HCT116 (cell line): Measurements from ENCODE around the gene AUTS2. TPM values are rescaled to one million over a fixed set of nuclear protein-coding genes. Genes with fewer than 3 reads are reported as not detected.

ENCODE experiments used
- ATAC-seq: fragments of 200-7000 bp; cut with Tn5 transposase; 2 replicates; pipeline ENCODE4 v1.9.1; 2020; ENCODE audit warnings: mild to moderate bottlenecking, moderate library complexity
- BruUV-seq: library from RNA; stranded (reverse); fragments of 400-500 nt; replicated peaks from 2 replicates; lab custom pipeline; 2021; lab: Mats Ljungman, UMichigan
- CTCF ChIA-PET: fragments of 300-600 bp; sonication (Branson Sonifier 250); formaldehyde crosslinking; loops from one replicate; lab custom pipeline; 2021; ENCODE audit warnings: antibody characterized with exemption; lab: Charles Lee
- POLR2A ChIA-PET: fragments of 300-600, 350-600 bp; sonication (Branson Sonifier 250); formaldehyde crosslinking; loops from one replicate; lab custom pipeline; 2021; ENCODE audit warnings: antibody characterized with exemption; lab: Charles Lee
- RAD21 ChIA-PET, 2 experiments: fragments of 300-600 bp; sonication (Branson Sonifier 250); formaldehyde crosslinking; loops; one replicate each; lab custom pipeline; 2023; ENCODE audit warnings: low total read pairs in 2 of 2; ENCODE audit not compliant: uncharacterized antibody in 2 of 2, unreplicated experiment in 2 of 2, low non-redundant PET in 1 of 2; lab: Charles Lee
- DNase-seq: peaks from one replicate; pipeline ENCODE4 v3.0.0-alpha.2; 2010; ENCODE audit warnings: low read depth, low spot score
- H2AFZ ChIP-seq: fragments of 200-600 bp; shearing (Covaris generic), sonication (generic); 2 replicates; pipeline ENCODE4 v1.6.1; 2017; ENCODE audit warnings: low read depth, mixed run types, mixed read lengths, antibody characterized with exemption, low read length; ENCODE audit not compliant: poor library complexity, severe bottlenecking
- H3K27ac ChIP-seq: 2 replicates; pipeline ENCODE4 v1.5.1; 2012; ENCODE audit warnings: low read depth, low read length
- H3K27me3 ChIP-seq: fragments of 200-600 bp; sonication (generic); 2 replicates; pipeline ENCODE4 v1.6.1; 2016; ENCODE audit warnings: mixed run types, low read length, mixed read lengths; ENCODE audit not compliant: insufficient read depth
- H3K36me3 ChIP-seq, 2 experiments: fragments of 200-500 bp in 1 of 2; fragments of 200-600 bp in 1 of 2; sonication (Bioruptor generic) in 1 of 2; sonication (generic) in 1 of 2; 2 replicates each; pipeline versions ENCODE4 v1.5.1 to v1.6.1; 2014 to 2016; ENCODE audit warnings: low read length in 2 of 2, inconsistent platforms in 1 of 2, mixed read lengths in 1 of 2, mixed run types in 1 of 2; ENCODE audit not compliant: insufficient read depth in 2 of 2, control insufficient read depth in 1 of 2
- H3K4me1 ChIP-seq, 2 experiments: fragments of 200-600 bp in 1 of 2; sonication (generic) in 1 of 2; 2 replicates each; pipeline versions ENCODE4 v1.5.1 to v1.6.1; 2012 to 2017; ENCODE audit warnings: low read length in 2 of 2, inconsistent platforms in 1 of 2, mild to moderate bottlenecking in 1 of 2, mixed read lengths in 1 of 2, mixed run types in 1 of 2, moderate library complexity in 1 of 2; ENCODE audit not compliant: insufficient read depth in 2 of 2, control insufficient read depth in 1 of 2
- H3K4me2 ChIP-seq: fragments of 200-600 bp; sonication (generic); 2 replicates; pipeline ENCODE4 v1.6.1; 2017; ENCODE audit warnings: mixed run types, low read length, mixed read lengths
- H3K4me3 ChIP-seq, 2 experiments: fragments of 200-600 bp in 1 of 2; sonication (generic) in 1 of 2; replicated peaks in 1 of 2; 2 replicates each; pipeline ENCODE4 v1.5.1; 2011 to 2016; ENCODE audit warnings: low read length in 2 of 2, control low read depth in 1 of 2, low read depth in 1 of 2, mild to moderate bottlenecking in 1 of 2, mixed read lengths in 1 of 2, mixed run types in 1 of 2
- H3K79me2 ChIP-seq: fragments of 200-600 bp; sonication (generic); 2 replicates; pipeline ENCODE4 v1.6.1; 2017; ENCODE audit warnings: mild to moderate bottlenecking, mixed run types, low read length, moderate library complexity, mixed read lengths; ENCODE audit not compliant: insufficient read depth
- H3K9ac ChIP-seq: fragments of 200-600 bp; sonication (generic); 2 replicates; pipeline ENCODE4 v1.6.1; 2016; ENCODE audit warnings: low read length, mixed read lengths
- H3K9me2 ChIP-seq: fragments of 200-600 bp; sonication (generic), shearing (Covaris generic); 2 replicates; pipeline ENCODE4 v1.6.1; 2017; ENCODE audit warnings: mixed run types, mild to moderate bottlenecking, moderate library complexity; ENCODE audit not compliant: insufficient read depth
- H3K9me3 ChIP-seq, 2 experiments: fragments of 200-500 bp in 1 of 2; fragments of 200-600 bp in 1 of 2; sonication (Bioruptor generic) in 1 of 2; sonication (generic) in 1 of 2; 2 replicates each; pipeline ENCODE4 v1.6.1; 2014 to 2017; ENCODE audit warnings: low read length in 2 of 2, mixed read lengths in 2 of 2, inconsistent platforms in 1 of 2, low read depth in 1 of 2, mild to moderate bottlenecking in 1 of 2, mixed run types in 1 of 2, moderate library complexity in 1 of 2; ENCODE audit not compliant: control insufficient read depth in 1 of 2, insufficient read depth in 1 of 2
- H4K20me1 ChIP-seq: fragments of 200-600 bp; sonication (generic), shearing (Covaris generic); 2 replicates; pipeline ENCODE4 v1.6.1; 2017; ENCODE audit warnings: mixed run types, mild to moderate bottlenecking, moderate library complexity; ENCODE audit not compliant: insufficient read depth
- CTCF ChIP-seq, 3 experiments: fragments of 200-600 bp in 1 of 3; sonication (generic) in 1 of 3; IDR thresholded peaks in 2 of 3; conservative IDR thresholded peaks in 1 of 3; 2 replicates each; pipeline ENCODE4 v1.5.1; 2012 to 2017; ENCODE audit warnings: low read depth in 2 of 3, low read length in 2 of 3, antibody characterized with exemption in 1 of 3, borderline replicate concordance in 1 of 3, control low read depth in 1 of 3, mild to moderate bottlenecking in 1 of 3, mixed read lengths in 1 of 3, mixed run types in 1 of 3, moderate library complexity in 1 of 3; ENCODE audit not compliant: insufficient read depth in 1 of 3
- EGR1 ChIP-seq: IDR thresholded peaks from 2 replicates; pipeline ENCODE4 v1.6.1; 2012; ENCODE audit warnings: low read depth
- ELF1 ChIP-seq: IDR thresholded peaks from 2 replicates; pipeline ENCODE4 v1.6.1; 2012; ENCODE audit warnings: low read depth, borderline replicate concordance
- EZH2 ChIP-seq: fragments of 200-600 bp; sonication (generic); IDR thresholded peaks from 2 replicates; pipeline ENCODE4 v1.6.1; 2017; ENCODE audit warnings: antibody characterized with exemption, mixed run types
- EZH2phosphoT487 ChIP-seq: fragments of 200-600 bp; IDR thresholded peaks from 2 replicates; pipeline ENCODE4 v1.6.1; 2018; ENCODE audit warnings: antibody characterized with exemption, borderline replicate concordance
- JUND ChIP-seq: IDR thresholded peaks from 2 replicates; pipeline ENCODE4 v1.6.1; 2012
- POLR2AphosphoS5 ChIP-seq: IDR thresholded peaks from 2 replicates; pipeline ENCODE4 v1.6.1; 2011; ENCODE audit warnings: mild to moderate bottlenecking, low read depth, low read length, moderate library complexity
- RAD21 ChIP-seq: IDR thresholded peaks from 2 replicates; pipeline ENCODE4 v1.6.1; 2012; ENCODE audit warnings: low read depth, mild to moderate bottlenecking
- SIN3A ChIP-seq: IDR thresholded peaks from 2 replicates; pipeline ENCODE4 v1.6.1; 2012; ENCODE audit warnings: low read depth
- SP1 ChIP-seq: IDR thresholded peaks from 2 replicates; pipeline ENCODE4 v1.6.1; 2012; ENCODE audit warnings: low read depth
- SRF ChIP-seq: IDR thresholded peaks from 2 replicates; pipeline ENCODE4 v1.6.1; 2012; ENCODE audit warnings: low read depth
- TCF7L2 ChIP-seq: IDR thresholded peaks from 2 replicates; pipeline ENCODE4 v1.7.0; 2011; ENCODE audit warnings: borderline replicate concordance, inconsistent platforms; ENCODE audit not compliant: insufficient read depth, insufficient read length; ENCODE audit errors: extremely low read depth
- ZBTB33 ChIP-seq: IDR thresholded peaks from 2 replicates; pipeline ENCODE4 v1.6.1; 2011; ENCODE audit warnings: mild to moderate bottlenecking, low read length, moderate library complexity; ENCODE audit not compliant: insufficient replicate concordance; ENCODE audit errors: extremely low read depth
- ZFX ChIP-seq: fragments of 450-650 bp; IDR thresholded peaks from 2 replicates; pipeline ENCODE4 v1.6.1; 2017
- ZNF274 ChIP-seq: fragments of 200-500 bp; sonication (Bioruptor generic); IDR thresholded peaks from 2 replicates; pipeline ENCODE4 v1.6.1; 2014; ENCODE audit warnings: mild to moderate bottlenecking, low read depth, low read length, inconsistent platforms
- intact Hi-C: fragments of 100-400 bp; cut with micrococcal nuclease; formaldehyde crosslinking; loops from 2 replicates; pipeline ENCODE4 v1.10.0; 2022
- total RNA-seq: library from RNA; stranded (reverse); gene quantifications from one replicate; pipeline ENCODE4 v1.2.1, GENCODE V29; 2021; ENCODE audit not compliant: unreplicated experiment
- TF ChIP-seq, protein P1 (sequence below): IDR thresholded peaks from 2 replicates; pipeline ENCODE4 v1.6.1; 2012

AUTS2 gene
- total RNA-seq, 1 experiment from 2014 or later, result 0.93 TPM

GRCh38 chr7:69617364-69617763, 19.1 kb downstream of the AUTS2 start:
- H3K9me3 ChIP-seq, result peaks cover 3 to 18% of the 10 kb centered on the region in 2 experiments; a peak in 2 of 4 replicates
- ATAC-seq (no peak), DNase-seq (no peak)
- no peak overlapping the region for H3K4me3 ChIP-seq
- H3K9ac ChIP-seq, result no peak overlapping the region
- no peaks in the 10 kb centered on the region for H3K36me3 ChIP-seq
- CTCF ChIA-PET, result no interaction called here
- H3K4me2 ChIP-seq, result no peak overlapping the region
- H3K79me2 ChIP-seq, result no peaks in the 10 kb centered on the region
- no peak overlapping the region for H3K27ac ChIP-seq
- BruUV-seq, result no TSS peak
- RAD21 ChIA-PET, result no interaction called here
- POLR2A ChIA-PET, result no interaction called here
- H2AFZ ChIP-seq, result no peak overlapping the region
- H4K20me1 ChIP-seq, result no peaks in the 10 kb centered on the region
- no peaks in the 10 kb centered on the region for H3K27me3 ChIP-seq
- TF ChIP-seq POLR2AphosphoS5 (no peak), SP1 (no peak)
- no peaks in the 10 kb centered on the region for H3K9me2 ChIP-seq
- intact Hi-C loops, result no loop called here
- no peaks in the 10 kb centered on the region for H3K4me1 ChIP-seq

DNA sequence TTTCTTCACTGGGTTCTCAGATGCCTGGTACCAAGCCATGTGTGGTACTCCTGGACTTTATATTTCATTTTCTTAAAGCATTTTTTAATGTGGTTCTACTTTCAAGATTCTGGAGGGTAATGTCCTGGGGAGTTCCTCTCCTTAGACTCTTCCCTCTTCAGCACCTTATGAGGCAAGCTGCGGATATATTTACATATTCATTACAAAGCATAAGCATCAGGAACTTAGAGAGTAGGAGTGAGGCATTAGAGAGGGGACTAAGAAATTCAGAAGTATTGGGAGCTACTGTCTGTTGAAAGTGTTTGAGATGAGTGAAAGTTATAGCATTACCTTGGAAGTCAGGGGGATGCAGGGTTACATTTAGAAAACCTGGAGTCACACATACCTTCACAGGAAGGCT, 20.8 kb downstream of the AUTS2 start:
- H3K4me3 ChIP-seq, result no peak overlapping the region
- no peak overlapping the region for H3K9ac ChIP-seq
- TF ChIP-seq ZBTB33 (no peak), RAD21 (no peak), EGR1 (no peak), TCF7L2 (no peak), ZFX (no peak), EZH2phosphoT487 (no peak), ZNF274 (no peak), EZH2 (no peak), POLR2AphosphoS5 (no peak), JUND (no peak), CTCF (IDR thresholded peaks at IDR 0.05 in 2 of 3, conservative IDR thresholded peaks at IDR 0.05 in 1 of 3; ENCODE audit: borderline replicate concordance in 1 of 3, insufficient read depth in 1 of 3, low read depth in 2 of 3, low read length in 2 of 3) (no peak), SP1 (no peak), ELF1 (no peak), SRF (no peak), SIN3A (no peak)
- TF ChIP-seq, protein P1, sequence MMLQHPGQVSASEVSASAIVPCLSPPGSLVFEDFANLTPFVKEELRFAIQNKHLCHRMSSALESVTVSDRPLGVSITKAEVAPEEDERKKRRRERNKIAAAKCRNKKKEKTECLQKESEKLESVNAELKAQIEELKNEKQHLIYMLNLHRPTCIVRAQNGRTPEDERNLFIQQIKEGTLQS, result no peak
- ChIA-PET POLR2A (no interaction called here), RAD21 (no interaction called here), CTCF (no interaction called here)
- no TSS peak for BruUV-seq
- H3K27ac ChIP-seq, result no peak overlapping the region
- no peaks in the 10 kb centered on the region for H3K36me3 ChIP-seq
- H3K9me3 ChIP-seq, result peaks cover 3 to 18% of the 10 kb centered on the region in 2 experiments; a peak in 2 of 4 replicates
- no peaks in the 10 kb centered on the region for H3K27me3 ChIP-seq
- no peak overlapping the region for H2AFZ ChIP-seq
- ATAC-seq (no peak), DNase-seq (no peak)
- H3K4me1 ChIP-seq, result no peaks in the 10 kb centered on the region
- no peaks in the 10 kb centered on the region for H3K9me2 ChIP-seq
- H3K79me2 ChIP-seq, result no peaks in the 10 kb centered on the region
- H3K4me2 ChIP-seq, result no peak overlapping the region
- H4K20me1 ChIP-seq, result no peaks in the 10 kb centered on the region
- intact Hi-C loops, result no loop called here
